ENCODE data around the gene PARVB.

PARVB gene

DNA sequence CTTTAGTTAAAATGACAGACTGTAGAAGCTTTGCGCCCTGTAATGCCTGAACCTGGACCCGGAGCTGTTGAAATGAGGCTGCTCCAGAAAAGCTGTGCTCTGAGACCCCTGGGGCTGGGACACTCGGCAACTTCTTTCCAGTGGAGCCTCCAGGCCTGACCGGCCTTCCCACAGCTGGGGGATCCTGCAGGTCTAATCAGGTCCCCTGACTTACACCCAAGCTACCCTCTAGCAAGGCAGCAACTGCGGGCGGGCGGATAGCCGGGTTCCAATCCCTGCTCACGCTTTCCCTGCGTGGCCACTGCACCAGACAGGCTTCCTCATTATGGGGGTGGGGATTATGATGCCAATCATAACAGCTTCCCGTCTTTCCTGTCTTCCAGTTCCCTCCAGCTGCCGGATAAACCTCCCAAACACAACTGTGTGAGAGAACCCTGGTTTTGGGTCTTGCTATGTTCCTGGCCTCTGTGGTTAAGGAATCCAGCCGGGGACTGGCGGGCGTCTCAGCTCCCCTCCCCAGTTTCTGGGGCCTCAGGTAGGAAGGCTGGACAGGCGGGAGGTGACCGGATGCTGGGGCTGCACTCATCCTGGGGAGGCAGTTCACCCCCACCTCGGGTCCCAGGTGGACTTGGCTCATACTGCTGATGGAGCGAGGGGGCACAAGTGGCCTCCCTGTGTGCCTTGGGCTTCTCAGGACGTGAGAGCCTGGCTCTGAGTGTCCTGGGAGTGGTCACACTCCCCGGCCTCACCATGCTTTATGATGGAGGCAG, 195.2 kb downstream of the PARVB start:
- no peak for DNase-seq (ENCODE audit: low read depth)

DNA sequence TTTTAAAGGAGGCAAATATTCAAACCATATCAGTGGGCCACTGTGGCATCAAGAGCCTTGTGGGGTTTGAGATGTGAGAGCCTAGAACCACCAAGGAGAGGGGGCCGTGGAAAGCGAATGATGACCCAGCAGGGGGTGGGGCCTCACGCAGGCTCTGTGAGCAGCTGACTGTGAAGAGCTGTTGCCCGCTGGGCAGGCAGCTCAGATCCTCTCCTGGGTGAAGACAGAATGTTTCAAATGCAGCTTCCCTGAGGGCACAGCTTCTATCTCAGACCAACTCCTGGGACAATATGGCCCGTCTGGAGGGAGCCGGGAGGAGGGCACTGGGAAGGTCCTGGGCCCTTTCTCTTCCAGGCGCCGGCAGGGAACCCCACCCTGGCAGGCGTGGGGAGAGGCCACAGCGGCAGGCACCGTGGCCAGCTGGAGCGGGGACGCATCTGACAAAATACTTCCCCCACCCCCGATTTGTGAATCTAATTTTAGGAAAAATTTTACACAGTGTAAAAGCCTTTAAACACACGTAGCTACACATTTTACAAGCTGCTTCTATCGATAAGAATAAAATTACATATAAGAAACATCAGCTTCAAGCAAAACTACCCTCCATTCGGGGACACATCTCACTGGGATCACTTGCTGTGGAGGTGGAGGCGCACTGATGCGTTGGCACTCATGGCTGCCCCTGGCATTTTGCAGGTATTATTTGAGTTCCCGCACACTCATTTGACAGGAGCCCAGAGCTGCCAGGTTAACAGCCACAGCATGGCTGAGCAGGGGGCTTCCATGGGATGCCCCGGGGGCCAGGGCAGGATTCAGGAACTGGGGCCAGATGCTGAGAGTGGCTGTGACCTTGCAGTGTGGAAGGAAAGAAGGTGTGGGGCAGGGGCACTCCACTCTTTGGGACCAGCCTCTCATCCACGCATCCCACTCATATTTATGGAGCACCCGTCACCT, 196.9 kb downstream of the PARVB start:
- no peak for DNase-seq (ENCODE audit: low read depth)

DNA sequence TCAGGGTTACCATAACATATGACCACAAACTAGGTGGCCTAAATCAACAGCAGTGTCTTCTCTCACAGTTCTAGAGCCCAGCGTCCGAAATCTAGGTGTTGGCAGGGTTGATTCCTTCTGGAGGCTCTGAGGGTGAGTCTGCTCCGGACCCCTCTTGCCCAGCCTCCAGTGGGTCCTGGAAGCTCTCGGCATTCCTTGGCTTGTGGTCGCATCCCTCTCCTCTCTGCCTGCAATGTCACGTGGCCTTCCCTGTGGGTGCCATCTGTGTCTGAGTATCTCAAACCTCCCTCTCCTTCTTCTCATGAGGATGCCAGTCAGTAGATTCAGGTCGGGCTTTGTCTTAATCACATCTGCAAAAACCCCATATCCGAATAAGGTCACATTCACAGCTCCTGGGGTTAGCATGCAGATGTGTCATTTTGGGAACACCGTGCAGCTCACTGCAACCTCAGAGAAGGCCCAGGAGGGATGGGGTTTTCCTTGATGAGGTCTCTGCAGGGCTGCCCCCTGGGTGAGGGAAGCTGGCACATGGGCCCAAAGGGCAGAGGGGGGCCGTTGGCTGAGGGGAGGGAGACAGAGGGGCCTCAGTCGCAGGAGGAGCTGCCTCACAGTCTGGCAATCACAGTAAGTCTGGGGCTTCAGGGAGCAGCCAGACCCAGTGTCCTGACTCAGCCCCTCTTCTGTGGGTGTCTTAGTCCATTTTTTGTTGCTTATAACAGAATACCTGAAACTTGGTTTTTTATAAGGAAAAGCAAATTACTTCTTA, 197.8 kb downstream of the PARVB start:
- DNase-seq (ENCODE audit: low read depth) = no peak

Measured in activated T-cell treated with anti-CD3 and anti-CD28 coated beads for 24 hours (primary cell).